ENCODE results near the gene OOSP1.
"Not testable (repeated sequence)": the region's sequence is repeated elsewhere in the genome, so short reads cannot be mapped to it uniquely, and the experiment has no call there.

The OOSP1 gene

DNA sequence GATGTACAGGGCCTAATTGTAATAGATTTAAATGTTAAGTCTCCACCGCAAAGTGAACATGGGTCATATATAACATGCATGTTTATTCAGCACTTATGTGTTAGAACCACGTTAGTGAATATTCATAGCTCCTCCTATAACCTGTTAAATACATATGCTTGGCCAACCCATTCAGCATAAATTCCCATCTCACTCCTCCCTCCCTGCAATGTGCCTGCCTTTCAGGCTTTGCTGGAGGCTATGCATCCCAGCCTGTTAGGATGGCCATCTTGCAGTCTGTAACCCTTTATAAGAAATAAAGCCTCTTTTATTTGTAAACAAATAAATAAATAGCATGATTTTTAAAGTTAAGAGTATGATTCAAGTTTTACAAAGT lies 23.9 kb downstream of the OOSP1 start:
- no peak for DNase-seq

DNA sequence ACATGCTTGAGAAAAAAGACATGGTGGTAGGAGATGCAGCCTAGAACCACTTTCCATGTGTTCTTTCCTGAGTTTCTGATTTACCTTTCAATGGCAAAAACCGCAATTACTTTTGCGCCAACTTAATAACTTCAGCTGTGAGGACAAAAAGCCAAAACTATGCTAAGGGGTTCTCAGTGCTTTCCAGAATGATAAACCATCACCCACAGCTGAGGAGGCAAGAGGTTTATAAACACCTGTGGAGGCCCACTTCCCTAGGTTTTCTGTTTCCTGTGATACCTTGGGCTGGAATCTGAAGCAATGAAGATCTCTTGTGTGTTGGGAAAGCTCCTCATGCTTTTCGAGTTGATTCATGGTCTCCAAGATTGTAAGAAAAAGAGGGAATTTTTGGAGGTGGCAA lies 25.5 kb downstream of the OOSP1 start, which contains the start of gene OOSP4A:
TSS of gene OOSP4A (plus strand) at position 301 of the 400 bp plus-strand sequence. CDS start at position 301, 0 bp downstream.
- DNase-seq: no peak

DNA sequence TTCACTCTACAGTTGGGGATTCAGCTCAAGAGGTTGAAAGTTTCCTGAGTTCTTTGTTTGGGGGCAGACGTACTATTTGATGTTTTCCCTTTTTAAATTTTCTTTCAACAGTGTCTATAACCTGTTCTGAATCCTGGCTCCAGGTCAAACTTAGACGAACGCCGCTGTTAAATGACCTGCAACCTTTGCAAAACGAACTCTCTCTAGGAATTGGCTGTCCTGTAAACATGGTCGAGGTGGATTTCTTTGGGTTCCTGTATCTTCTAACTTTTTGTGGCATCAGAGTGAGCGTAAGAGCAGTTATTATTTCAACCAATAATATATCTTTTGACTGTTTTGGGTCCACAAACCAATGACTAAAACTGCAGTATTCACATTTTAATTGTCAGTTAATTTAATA lies 27.2 kb downstream of the OOSP1 start:
- DNase-seq: no peak

GRCh38 chr11:59966201-59966600 lies 28.0 kb downstream of the OOSP1 start:
- no peak for DNase-seq

GRCh38 chr11:59967677-59968394 lies 29.6 kb downstream of the OOSP1 start:
- no peak for DNase-seq

- no peak for DNase-seq
Observed at GRCh38 chr11:59968395-59968783, 30.2 kb downstream of the OOSP1 start.

DNA sequence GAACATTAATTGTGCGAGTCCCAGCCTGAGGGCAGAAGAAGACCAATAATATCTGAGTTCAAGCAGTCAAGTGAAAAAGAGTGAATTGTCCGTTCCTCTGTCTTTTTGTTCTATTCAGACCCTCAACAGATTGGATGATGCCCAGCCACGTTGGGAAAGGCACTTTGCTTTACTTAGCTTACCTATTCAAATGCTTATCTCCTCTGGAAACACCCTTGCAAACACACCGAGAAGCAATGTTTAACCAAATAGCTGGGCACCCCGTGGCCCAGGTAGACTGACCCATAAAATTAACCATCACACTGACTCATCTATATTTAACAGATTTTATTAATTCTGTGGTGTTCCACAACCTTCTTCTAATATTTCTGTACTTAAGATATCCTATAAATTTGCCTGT lies 34.9 kb downstream of the OOSP1 start:
- DNase-seq: no peak

GRCh38 chr11:59981106-59981770 lies 43.0 kb downstream of the OOSP1 start:
- DNase-seq: no peak

GRCh38 chr11:59982037-59982436 lies 43.8 kb downstream of the OOSP1 start:
- DNase-seq: not testable (repeated sequence)

DNA sequence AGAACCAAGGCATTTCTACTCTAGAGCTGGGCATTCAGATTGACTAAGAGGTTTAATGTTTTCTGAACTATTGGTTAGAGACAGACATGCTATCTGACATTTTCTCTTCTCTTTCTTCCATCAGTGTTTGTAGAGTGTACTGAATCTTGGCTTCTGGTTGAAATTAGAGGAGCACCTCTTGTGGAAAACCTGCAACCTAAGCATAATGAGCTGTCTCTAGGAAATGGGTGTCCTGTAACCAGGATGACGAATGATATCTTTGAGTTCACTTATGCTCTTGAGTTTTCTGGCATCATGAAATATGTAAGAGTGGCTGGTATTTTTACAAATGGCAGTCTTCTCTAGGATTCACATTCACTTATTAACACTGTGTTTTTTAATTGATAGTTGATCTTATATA lies 45.0 kb downstream of the OOSP1 start:
- DNase-seq: no peak

GRCh38 chr11:59984368-59984767 lies 46.1 kb downstream of the OOSP1 start:
- no peak for DNase-seq

DNA sequence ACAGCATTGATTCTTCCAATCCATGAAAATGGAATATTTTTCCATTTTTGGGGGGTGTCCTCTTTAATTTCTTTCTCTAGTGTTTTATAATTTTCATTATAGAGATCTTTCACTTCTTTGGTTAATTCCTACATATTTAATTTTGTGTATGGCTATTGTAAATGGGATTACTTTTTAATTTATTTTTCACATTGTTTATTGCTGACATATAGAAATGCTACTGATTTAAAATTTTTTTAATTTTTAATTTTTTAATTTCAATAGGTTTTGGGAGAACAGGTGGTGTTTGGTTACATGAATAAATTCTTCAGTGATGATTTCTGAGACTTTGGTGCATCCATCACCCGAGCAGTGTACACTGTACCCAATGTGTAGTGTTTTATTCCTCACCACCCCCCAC lies 52.2 kb downstream of the OOSP1 start:
- DNase-seq: no peak

DNA sequence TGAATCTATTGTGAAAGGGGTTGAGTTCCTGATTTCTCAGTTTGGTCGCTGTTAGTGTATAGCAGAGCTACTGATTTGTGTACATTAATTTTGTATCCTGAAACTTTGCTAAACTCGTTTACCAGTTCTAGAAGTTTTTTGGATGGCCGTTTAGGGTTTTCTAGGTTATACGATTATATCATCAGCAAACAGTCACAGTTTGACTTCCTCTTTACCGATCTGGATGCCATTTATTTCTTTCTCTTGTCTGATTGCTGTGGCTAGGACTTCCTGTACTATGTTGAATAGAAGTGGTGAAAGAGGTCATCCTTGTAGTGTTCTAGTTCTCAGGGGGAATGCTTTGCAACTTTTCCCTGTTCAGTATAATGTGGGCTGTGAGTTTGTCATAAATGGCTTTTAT lies 54.2 kb downstream of the OOSP1 start:
- DNase-seq: no peak

- no peak for DNase-seq
Observed at GRCh38 chr11:59997800-59998199, 59.6 kb downstream of the OOSP1 start.

DNA sequence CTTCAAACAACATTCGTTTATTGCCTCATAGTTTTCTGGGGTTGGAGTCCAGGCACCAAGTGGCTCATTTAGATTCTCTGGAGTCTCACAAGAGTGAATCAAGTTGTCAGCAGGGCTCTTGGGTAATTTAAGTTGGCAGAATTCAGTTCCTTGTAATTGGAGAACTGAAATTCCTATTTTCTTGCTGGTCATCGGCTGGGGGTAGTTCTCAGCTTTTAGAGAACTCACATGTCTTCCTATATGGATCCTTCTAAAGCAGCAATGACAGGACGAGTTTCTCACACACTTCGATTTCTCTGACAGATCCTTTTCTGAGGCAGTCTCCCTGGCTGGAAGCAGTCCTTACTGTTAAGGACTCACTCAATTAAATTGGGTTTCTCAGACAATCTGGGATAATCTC lies 61.5 kb downstream of the OOSP1 start:
- no peak for DNase-seq

- no peak for DNase-seq
Observed at GRCh38 chr11:60003729-60004128, 65.5 kb downstream of the OOSP1 start.

- no peak for DNase-seq
Observed at GRCh38 chr11:60005360-60005759, 67.1 kb downstream of the OOSP1 start.

Measured in NCI-H510A treated with DMSO at 0.1 percent for 48 hours (cell line).